ENCODE data around the gene ARAP1.

ARAP1 gene

DNA sequence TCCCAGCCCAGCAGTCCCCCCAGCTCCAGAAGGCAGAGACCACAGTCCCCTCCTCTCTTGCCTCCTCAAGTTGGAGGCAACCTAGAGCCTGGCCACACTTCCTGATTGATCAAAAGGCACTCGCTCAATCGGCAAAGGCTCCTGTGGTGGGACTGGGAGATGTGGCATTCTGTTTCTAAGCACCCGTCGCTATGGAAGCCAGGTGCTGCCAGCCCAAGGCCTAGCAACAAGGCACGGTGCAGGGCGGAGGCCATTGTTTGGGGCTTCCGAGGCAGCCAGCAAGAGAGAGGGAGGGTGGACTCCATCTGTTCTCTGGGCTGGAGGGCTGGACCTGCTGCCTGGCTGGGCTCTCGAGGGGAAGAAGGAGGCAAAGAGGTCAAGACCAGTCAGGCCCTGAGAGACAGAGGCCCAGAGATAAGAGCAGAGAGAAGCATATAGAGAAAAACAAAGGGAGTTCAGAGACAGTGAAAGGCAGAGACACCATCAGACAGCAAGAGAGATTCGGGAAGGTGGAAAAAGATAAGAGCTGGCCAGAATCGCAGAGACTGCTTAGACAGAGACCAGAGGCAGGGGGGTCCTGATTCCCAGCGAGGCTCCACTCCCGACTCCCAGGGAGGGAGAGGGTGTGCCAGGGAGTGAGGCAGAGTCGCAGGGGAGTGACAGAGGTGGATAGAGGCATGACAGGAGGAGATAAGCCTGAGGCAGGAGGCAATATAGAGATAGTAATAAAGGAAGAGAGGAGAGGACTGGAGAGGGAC, 99.2 kb downstream of the ARAP1 start:
- DNase-seq: no peak

DNA sequence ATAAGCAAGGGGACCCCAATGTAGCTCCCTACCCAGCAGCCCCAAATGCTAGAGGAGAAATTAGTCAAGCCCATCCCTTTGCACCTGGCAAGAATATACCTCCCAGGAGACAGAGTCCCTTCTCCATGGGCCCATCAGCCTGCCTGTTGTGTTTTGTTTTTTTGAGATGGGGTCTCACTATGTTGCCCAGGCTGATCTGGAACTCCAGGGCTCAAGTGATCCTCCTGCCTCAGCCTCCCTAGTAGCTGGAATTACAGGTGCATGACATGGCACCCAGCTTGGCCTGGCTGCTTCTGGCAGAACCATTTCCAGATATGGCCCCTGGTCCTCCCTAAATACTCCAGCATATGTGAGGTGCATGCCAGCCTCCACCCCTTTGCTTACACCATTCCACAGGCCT, 100.1 kb downstream of the ARAP1 start:
- no peak for DNase-seq

DNA sequence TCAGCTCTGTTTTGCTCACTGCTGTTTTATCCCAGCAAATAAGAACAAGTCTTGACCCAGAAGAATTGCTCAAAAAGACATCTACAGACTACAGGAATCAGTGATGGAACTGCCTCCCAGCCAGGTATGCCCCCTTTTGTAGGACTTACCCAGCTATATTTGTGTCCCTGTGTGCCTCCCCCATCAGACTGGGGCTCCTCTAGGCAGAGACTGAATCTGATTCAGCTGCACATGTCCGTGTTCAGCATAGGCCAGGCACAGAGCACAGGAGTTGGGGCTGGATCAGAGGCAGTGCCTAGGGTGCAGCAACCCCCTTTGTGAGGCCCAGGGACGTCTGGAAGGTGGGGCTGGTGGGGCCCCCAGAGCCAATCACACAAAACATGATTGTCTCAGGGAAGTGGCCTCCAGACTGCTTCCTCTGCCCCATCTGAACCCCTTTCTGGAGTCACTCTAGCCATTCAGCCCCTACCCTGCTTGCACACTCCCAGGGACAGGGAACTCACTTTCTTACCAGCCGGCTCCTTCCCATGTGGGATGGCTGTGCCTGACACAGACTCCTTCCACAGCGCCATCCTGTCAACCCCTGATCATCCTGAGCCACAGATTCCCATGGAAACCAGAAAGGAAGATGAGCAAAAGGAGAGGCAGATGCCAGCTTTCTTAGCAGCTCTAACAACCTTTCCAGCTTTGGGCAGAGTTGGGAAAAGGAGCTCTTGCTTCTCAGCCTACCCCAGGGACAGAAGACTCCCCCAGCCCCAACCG, 102.8 kb downstream of the ARAP1 start:
- no peak for DNase-seq

DNA sequence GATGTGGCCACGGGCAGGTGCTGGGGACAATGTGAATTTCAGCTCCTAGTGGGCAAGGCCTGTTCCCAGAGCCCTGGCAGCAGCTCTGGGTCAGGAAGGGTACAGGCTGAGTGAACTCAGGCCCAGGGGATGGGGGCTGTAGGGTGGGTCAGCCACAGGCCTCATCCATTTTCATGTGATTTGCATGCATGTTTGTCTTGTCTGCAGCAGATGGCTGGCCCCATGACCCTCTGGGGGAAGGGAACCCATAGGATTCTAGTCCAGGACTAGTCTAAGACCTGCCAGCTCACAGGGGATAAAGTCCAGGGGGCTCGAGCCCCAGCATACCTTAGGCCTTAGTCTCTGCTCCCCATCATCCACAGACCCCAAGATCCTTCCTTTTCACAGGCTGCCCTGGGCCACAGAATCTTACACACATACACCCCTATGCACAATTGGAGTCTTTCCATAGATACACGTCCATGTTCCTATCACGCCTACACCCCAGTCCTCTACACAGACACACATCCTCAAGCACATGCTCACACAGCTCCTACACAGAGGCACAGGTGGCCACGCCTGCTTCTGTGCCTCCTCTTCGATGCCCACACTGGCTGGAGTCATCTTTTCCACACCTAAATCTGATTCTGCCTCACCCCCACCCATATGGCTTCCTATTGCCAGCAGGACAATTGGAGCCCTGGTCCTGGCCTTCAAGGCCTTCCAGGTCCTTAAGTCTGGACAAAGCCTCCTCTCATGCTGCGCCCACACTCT, 103.6 kb downstream of the ARAP1 start:
- no peak for DNase-seq

DNA sequence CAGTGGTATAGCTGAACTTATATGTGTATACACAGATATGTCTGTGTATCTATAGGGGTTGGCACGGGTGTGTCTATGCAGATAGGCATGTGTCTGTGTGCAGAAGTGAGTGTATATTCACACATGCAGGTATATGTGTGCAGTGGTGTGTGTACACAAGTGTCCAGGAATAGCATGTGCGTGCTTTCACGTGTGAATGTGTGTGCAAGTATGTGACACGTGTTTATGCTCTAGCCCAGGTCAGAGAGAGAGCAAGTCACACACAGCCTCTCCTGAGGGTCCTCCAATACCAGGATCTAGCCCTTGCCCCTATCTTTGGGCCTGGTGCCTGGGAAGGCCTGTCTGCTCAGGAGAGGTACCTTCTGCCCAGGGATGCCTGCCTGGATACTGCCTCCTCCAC, 104.3 kb downstream of the ARAP1 start:
- DNase-seq: no peak

DNA sequence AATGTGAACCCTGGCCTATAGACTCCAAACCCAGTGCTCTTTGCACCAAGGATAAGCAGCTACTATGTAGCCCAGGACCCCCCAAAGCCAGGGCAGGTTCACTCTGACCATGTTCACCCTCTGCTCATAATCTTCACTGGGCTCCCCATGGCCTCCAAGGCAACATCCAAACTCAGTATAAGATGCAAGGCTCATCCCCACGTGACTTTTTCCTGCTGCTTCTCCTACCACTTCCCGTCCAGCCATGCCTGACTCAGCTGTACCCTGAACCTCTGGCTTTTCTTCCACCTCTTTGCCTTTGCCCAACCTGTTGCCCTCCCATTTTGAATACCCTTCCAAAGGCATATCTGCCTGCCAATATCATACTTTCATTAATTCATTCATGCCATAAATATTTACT, 105.7 kb downstream of the ARAP1 start:
- no peak for DNase-seq

DNA sequence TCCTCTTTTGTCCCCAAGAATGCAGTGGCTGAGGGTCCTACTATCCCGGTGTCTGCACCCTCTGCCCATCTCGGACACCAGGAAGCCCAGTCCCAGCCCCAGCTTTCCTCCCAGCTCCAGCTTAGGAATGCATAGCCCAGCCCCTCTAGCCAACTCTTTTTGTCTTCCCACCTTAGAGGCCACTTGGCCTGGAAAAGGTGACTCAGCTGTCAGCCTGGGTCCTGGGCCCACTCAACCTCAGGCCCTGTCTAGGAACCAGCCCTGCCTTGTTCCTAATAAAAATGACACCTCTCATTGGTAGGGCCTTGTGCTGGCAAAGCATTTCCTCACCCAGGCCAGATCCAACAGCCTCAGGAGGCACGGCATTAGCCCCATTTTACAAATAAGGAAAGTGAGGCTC, 106.2 kb downstream of the ARAP1 start:
- no peak for DNase-seq

DNA sequence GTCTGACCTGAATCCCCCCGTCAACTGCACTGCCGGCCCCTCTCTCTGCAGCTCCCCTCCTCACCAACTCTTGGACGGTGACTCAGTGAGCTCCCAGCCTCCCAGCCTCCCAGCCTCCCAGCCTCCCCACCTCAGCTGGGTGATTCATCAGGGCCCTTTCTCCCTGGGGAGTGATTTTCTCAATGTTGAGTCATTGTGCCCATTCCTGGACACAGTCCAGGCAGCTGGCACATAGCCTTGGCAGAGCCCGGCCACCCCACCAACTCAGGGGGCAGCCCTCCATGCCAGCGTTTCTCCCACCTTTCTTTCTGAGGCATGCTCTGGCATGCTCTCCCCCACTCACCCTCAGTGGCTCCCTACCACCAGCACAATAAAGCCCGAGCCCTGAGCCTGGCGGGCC, 108.7 kb downstream of the ARAP1 start:
- DNase-seq: no peak

DNA sequence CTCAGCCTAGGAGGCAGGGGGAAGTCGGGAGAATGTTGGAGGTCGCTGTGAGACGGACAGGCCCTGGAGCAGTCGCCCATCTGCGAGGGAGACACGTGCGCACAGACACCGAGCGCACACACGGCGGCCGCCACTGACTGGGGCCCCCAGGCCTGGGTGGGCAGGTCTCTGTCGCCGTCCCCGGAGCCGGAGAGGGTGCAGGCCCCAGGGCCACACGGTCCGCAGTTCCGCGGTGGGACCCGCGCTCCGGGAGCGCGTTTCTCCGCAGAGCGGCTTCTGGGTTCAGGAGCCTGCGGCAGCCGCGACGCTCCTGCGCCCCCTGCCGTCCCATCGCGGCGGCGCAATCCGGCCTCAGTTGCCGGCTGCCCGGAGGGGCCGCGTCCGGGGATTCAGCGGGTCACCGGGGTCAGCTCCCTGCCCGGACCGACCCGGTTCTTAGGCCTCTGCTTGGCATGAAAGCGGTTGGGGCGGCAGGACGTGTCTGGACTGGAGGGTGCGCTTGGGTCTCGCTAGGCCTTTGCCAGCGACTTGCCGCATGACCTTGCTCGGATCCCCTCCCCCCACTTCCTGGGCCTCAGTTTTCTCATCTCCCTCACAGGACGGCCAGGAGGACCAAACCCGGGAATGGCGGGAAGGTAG, 109.2 kb downstream of the ARAP1 start:
- DNase-seq: peak in 1 of 2 experiments; percentile 10

DNA sequence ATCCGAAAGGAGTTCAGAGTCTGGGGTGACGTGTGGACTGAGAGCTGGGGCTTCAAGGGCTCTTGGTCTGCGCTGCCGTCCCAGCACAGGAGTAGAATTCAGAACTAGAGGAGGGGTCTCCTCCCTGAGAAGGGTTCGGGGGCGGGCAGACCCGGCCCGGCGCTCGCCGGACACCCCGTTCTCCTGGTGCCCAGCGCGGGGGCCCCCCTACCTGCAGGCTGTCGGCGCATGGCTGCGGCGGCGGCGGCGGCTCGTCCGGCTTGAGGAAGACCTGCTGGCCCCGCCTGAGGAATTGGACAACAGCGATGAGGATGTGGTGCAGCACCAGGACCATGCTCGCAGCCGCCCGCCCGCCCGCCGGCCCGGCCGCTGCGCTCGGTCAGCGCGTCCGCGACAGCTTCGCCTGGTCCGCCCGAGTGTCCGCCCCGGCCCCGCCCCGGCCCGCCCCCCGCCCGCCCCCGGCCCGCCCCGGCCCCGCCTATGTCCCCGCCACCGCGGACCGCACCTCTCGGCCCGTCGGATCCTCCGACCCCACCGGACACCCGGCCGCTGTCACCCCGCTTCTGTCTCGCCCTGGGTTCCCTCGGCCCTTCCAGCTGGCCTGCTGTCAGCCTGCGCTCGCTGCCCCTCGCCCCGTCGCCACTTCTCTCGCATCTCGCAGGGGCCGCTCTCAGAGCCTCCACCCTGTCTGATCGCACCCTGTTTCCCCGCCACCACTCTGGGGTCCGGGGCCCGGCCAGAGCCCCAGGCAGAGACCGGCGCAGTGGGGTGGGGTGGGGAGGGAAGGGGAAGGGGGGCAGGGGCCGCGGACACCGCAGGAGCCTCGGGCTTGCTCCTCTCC, 109.9 kb downstream of the ARAP1 start:
- DNase-seq: no peak

DNA sequence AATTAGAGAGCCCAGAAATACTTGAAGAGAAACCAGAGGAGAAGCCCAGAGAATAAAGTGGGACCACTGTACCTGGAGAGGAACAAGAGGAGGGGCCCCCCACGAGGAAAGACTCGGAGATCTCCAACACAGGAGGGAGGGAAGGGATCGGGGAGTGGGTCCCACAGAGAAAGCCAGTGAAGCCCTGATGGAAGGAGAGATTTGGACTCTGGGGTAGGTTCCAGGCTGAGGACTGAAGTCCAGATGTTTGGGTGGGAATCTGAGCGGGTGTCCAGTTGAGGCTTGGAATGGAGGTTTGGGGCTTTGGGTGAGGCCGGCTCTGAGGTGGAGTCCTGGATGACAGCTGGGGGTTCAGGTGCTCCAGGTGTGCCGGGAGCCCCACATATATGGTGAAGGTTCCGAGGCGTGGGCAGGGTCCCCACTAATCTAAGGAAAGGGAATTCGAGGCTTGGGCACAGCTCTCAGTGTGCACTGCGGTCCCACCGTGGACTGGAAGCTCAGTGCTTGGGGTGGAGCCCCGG, 110.6 kb downstream of the ARAP1 start:
- DNase-seq: no peak

DNA sequence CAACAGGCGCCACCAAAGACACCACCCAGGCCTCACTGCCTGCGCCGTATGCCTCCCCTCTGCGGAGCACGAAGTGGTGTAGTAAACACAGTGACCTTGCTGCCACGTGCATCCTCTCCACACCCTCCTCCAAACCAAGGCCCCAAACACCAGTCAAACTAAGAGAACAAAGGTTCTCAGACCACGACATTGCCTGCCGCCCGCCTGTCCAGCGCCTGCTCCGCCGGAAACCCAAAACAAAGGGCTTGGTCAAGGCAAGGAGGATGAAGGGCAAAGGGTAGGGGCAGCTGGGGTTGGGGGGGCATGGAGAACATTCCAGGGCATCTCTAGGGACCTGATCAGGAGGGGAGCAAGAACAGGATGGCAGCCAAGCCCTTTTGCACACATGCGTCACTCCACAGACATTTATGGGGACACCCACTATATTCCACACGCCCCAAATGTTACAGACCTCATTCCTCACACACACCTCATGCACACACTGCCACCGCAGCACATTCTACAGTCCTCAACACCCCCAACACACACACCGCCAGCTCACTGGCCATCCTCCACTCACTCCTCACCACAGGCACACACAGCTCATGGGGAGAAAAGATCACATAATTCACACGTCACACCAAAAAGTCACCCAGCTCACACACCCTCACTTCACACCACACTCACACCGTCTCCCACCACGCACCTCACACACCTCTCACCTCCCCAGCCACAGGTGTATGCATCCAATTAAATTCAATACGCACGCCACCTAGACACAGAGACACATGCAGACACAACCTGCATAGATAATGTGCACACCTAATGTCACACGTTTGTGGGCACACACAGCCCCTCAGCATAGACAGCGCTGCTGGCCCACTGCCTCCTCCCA, 112.5 kb downstream of the ARAP1 start:
- no peak for DNase-seq

DNA sequence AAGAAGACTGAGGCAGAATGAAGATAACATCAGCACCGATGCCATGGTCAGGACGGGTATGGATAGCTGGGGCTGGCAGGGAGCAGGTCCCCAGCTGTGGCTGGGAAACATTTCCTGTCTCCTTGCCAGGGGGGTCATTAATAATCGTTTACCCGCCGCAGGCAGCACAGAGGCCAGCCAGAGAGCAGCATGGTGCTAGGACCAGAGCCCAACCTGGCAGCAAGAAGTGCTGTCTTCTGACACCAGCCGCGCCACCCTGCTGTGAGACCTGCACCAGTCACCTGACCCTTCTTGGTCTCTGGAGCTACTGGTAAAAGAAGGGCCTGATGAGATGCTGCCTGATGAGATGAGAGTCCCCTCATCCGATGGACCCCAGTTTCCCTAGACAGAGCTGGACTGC, 114.3 kb downstream of the ARAP1 start:
- DNase-seq: no peak

DNA sequence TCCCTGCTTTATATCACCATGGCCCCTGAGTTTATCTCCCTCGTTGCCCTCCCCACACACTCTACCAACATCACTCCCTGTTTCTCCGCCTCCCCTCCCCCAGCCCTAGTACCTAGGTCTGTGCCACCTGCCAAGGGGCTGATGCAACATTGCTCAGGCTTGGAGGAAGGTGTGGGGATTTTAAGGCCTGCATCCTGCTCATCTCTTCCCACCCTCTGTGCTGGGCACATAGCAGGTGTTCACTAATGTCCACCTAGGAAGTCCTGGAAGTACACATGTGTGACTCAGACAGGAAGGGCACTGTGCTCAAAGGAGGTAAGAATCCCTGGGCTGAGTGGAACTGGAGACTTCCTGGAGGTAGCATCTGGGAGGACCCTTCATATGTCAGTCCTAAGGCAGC, 115.0 kb downstream of the ARAP1 start:
- no peak for DNase-seq

DNA sequence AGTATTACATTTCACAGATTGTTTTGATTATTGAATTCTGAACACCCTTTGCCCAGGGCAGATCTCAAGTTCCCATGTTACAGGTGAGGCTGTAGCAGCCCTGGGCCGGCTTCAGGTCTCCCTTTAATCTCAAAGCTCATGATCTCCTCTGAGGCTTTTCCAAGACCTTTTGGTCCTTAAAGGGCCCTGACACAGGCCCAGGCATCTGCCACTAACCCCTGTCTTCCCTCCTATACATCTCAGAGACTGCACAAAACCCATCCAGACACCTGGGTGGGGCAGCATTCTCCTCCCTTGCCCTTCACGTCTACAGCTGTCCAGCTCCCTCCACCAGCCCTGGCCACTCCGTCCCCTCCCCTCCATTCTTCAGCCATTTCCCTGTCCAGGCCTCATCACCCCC, 115.8 kb downstream of the ARAP1 start:
- no peak for DNase-seq

DNA sequence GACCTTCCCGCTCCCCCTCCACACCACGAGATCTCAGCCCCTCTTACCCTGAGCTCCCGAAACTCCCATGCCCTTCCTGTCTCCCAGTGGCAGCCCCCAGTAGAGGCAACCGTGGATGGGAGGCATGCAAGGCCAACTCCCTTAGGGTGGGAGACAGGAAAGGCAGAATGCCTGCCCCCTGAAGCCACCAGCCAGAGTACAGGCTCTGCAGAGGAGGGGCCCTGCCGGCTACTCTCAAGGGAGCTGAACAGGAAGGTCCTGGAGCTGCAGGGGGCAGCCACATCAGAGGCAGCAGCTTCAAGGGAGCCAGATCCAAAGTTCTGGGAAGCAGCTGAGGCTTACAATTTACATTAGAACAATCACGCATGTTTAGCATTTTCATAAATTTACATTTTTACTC, 116.3 kb downstream of the ARAP1 start:
- DNase-seq: no peak

DNA sequence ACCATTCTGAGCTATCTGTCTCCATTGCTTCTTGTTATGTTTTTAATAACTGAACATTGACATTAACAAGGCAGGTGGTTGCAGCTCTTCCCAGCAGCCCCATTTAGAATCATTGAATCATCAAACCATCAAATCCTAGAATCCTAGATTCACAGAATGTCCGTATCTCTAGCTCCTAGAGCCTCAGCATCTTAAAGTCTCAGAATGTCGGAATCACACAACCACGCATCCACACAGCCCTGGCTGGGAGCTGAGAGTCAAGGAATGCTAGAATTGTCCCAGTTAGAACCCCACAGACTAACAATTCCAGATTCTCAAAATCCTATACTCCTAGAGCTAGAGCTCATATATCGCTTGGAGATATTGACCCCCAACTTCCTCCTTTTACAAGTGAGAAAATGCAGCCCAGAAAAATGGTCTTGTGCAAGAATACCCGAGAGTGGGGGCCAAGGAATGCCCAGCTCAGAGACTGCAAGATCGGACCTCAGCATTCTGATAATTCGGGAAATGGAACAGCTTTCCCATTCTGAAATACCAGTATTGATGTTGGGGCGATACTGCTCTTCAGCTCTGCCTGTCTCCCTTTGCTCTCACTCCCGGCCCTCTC, 116.8 kb downstream of the ARAP1 start:
- peak; percentile 21 for DNase-seq
